Ishikawa (cell line): Measurements from ENCODE around the gene NETO2.

Source experiments
- CEBPB ChIP-seq: IDR thresholded peaks from 2 replicates; pipeline ENCODE4 v1.6.1; 2012
- CREB1 ChIP-seq: IDR thresholded peaks from 2 replicates; pipeline ENCODE4 v1.6.1; 2012; ENCODE audit warnings: low read depth
- EGR1 ChIP-seq: IDR thresholded peaks from 2 replicates; pipeline ENCODE4 v1.6.1; 2012
- EP300 ChIP-seq: IDR thresholded peaks from 2 replicates; pipeline ENCODE4 v1.6.1; 2012; ENCODE audit warnings: borderline replicate concordance
- FOXM1 ChIP-seq: IDR thresholded peaks from 2 replicates; pipeline ENCODE4 v1.6.1; 2012; ENCODE audit warnings: low read depth, borderline replicate concordance
- MAX ChIP-seq: IDR thresholded peaks from 2 replicates; pipeline ENCODE4 v1.6.1; 2012
- NFIC ChIP-seq: IDR thresholded peaks from 2 replicates; pipeline ENCODE4 v1.6.1; 2012
- RAD21 ChIP-seq: IDR thresholded peaks from 2 replicates; pipeline ENCODE4 v1.6.1; 2012; ENCODE audit warnings: low read depth
- REST ChIP-seq: IDR thresholded peaks from 2 replicates; pipeline ENCODE4 v1.6.1; 2012; ENCODE audit warnings: low read depth, mild to moderate bottlenecking
- TAF1 ChIP-seq: IDR thresholded peaks from 2 replicates; pipeline ENCODE4 v1.6.1; 2012; ENCODE audit warnings: low read depth, mild to moderate bottlenecking
- TCF12 ChIP-seq: IDR thresholded peaks from 2 replicates; pipeline ENCODE4 v1.6.1; 2012; ENCODE audit warnings: low read depth
- TEAD4 ChIP-seq: IDR thresholded peaks from 2 replicates; pipeline ENCODE4 v1.6.1; 2012
- YY1 ChIP-seq: IDR thresholded peaks from 2 replicates; pipeline ENCODE4 v1.6.1; 2012; ENCODE audit warnings: low read depth
- ZBTB7A ChIP-seq: IDR thresholded peaks from 2 replicates; pipeline ENCODE4 v1.6.1; 2012; ENCODE audit warnings: low read depth
- TF ChIP-seq, protein P1 (sequence below): IDR thresholded peaks from 2 replicates; pipeline ENCODE4 v1.6.1; 2012

The NETO2 gene

DNA sequence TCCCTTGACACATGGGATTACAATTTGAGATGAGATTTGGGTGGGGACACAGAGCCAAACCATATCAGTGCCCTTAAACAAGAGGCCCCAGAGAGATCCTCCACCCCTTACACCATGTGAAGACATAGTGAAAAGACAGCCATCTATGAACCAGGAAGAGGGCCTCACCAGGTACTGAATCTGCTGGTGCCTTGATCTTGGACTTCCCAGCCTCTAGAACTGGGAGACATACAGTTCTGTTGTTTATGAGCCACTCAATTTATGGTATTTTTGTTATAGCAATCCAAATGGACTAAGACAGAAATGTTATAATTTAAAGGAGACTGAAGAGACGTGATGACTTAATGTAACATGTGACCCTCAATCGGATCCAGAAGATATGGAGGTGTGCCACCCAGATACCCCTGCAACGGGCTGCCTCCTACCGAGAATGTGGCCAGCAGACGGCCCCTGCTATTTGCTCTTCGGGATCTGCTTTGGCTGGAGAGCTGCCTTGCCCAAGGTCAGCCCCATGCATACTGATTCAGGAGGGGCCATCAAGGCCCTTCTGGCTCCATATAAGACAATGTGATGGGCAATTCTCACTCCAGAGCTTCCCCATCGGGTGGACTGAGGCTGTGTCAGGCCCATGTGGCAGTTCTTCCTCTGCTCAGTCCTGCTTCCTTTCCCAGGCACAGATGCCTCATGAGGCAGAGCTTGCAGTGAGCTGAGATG, 80.6 kb downstream of the NETO2 start:
- no peak for TF ChIP-seq FOXM1
- TF ChIP-seq EP300 = no peak
- TF ChIP-seq NFIC = no peak
- TF ChIP-seq MAX = no peak
- TF ChIP-seq REST = no peak
- TF ChIP-seq, protein P1, sequence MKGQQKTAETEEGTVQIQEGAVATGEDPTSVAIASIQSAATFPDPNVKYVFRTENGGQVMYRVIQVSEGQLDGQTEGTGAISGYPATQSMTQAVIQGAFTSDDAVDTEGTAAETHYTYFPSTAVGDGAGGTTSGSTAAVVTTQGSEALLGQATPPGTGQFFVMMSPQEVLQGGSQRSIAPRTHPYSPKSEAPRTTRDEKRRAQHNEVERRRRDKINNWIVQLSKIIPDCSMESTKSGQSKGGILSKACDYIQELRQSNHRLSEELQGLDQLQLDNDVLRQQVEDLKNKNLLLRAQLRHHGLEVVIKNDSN = no peak
- TF ChIP-seq TCF12 = no peak
- TF ChIP-seq CREB1 = no peak
- TF ChIP-seq RAD21 = no peak

GRCh38 chr16:47061204-47061603, 82.5 kb downstream of the NETO2 start:
- TF ChIP-seq EP300 = no peak
- TF ChIP-seq NFIC = no peak
- no peak for TF ChIP-seq EGR1
- TF ChIP-seq, protein P1 = no peak
- TF ChIP-seq MAX = no peak
- TF ChIP-seq YY1 = no peak
- no peak for TF ChIP-seq TCF12
- TF ChIP-seq CEBPB = no peak
- TF ChIP-seq TEAD4 = no peak
- no peak for TF ChIP-seq RAD21
- TF ChIP-seq FOXM1 = no peak
- no peak for TF ChIP-seq REST
- TF ChIP-seq ZBTB7A = no peak

DNA sequence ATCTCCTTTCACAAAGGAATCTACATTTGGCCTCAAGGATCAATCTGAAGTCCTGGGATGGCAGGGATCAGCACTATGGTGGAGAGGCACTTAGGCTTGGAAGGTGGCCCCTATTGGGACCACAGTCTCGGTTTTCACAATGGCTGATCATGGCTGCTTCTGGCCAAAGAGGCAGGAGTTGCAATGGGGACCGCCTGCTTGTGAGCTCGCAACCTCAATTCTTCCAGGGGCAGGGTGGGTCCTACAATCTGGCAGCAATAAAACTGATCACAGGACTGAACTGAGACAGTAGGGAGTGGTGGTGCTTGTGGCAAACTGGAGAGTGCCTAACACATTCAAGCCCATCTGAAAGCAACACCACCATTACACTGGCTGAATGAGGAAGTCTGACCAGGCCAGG, 83.1 kb downstream of the NETO2 start:
- no peak for TF ChIP-seq YY1
- TF ChIP-seq TAF1 = no peak
- TF ChIP-seq EGR1 = no peak
- TF ChIP-seq ZBTB7A = no peak
- TF ChIP-seq EP300 = no peak
- TF ChIP-seq, protein P1 = no peak
- TF ChIP-seq TCF12 = no peak
- TF ChIP-seq REST = no peak
- no peak for TF ChIP-seq NFIC
- no peak for TF ChIP-seq MAX

DNA sequence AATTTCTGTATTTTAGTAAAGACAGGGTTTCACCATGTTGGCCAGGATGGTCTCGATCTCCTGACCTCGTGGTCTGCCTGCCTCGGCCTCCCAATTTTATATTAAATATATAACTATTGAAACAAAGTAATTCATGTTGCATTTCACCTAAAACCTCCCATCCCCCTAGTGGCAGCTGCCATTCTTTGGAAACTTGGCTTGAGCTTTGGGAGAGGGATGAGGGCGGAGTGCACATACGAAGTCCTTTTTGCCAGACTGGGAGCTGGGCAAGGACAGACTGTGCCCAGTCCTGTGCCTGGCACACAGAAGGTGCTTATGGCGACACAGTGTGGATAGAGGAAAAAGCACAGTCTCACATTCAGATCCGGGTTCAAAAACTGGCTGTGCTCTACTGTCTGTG, 83.8 kb downstream of the NETO2 start:
- TF ChIP-seq CEBPB = no peak
- no peak for TF ChIP-seq TAF1
- TF ChIP-seq MAX = no peak
- TF ChIP-seq EGR1 = no peak
- TF ChIP-seq, protein P1 = no peak
- no peak for TF ChIP-seq NFIC
